Suprapubic skin (tissue), 4 donors: Measurements from ENCODE around the gene MTARC2.
A peak's percentile ranks its signal among the peaks of the same experiment; 100 is the strongest.

Experiments used
- EP300 ChIP-seq: sonication (generic); formaldehyde crosslinking; IDR thresholded peaks from one replicate; pipeline ENCODE4 v1.6.1; 2017; ENCODE audit warnings: antibody characterized with exemption
- POLR2A ChIP-seq, 2 donors: fragments of 450-650 bp; IDR thresholded peaks; one replicate each; pipeline ENCODE4 v1.6.1; 2017; ENCODE audit warnings: antibody characterized with exemption in 2 of 2, mild to moderate bottlenecking in 2 of 2, moderate library complexity in 2 of 2
- POLR2AphosphoS5 ChIP-seq, 3 donors: sonication (generic); formaldehyde crosslinking; IDR thresholded peaks; one replicate each; pipeline ENCODE4 v1.6.1; 2017; ENCODE audit warnings: antibody characterized with exemption in 3 of 3
- TF ChIP-seq, protein P1 (sequence below), 2 donors: fragments of 200-600 bp in 1 of 2; fragments of 450-650 bp in 1 of 2; sonication (generic) in 1 of 2; IDR thresholded peaks; one replicate each; pipeline ENCODE4 v1.5.1; 2016 to 2019; ENCODE audit warnings: antibody characterized with exemption in 2 of 2, mild to moderate bottlenecking in 1 of 2, moderate library complexity in 1 of 2

DNA sequence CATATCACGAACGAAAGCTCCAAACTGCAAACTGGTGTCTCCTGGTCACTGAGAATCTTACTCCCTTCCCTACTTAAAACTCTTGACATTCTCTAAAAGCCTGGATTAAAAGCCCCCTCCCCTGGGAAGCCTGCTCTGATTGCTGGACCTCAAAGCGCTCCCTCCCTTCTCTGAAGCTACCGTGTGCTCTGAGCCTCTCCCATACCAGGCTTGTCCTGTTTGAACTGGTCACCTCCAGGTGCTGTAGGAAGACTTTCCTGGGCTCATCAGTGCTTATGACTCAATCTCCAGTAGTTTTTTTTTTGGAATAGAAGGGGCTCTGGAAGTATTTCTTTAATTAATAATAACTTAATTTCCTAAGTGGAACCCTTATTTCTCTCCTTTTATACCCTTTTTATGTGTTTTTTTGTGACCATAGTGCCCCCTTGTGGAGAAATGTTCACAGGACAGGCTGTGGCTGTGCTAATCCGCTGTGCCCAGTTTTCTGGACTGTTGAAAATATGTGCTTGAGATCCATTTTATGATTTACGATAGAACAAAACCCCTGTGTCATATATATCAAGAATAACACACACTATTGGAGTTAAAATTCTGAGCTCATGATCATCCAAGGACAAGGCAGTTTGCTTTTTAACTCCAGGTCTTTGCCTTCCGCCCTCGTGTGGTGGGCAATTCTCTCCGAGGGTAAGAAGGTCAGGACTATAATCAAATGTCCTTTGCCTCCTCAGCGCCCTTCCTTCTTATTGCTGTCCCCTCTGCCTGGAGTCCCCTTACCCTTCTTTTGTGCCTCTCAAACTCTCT lies 55.5 kb downstream of the MTARC2 start:
- TF ChIP-seq, protein P1, sequence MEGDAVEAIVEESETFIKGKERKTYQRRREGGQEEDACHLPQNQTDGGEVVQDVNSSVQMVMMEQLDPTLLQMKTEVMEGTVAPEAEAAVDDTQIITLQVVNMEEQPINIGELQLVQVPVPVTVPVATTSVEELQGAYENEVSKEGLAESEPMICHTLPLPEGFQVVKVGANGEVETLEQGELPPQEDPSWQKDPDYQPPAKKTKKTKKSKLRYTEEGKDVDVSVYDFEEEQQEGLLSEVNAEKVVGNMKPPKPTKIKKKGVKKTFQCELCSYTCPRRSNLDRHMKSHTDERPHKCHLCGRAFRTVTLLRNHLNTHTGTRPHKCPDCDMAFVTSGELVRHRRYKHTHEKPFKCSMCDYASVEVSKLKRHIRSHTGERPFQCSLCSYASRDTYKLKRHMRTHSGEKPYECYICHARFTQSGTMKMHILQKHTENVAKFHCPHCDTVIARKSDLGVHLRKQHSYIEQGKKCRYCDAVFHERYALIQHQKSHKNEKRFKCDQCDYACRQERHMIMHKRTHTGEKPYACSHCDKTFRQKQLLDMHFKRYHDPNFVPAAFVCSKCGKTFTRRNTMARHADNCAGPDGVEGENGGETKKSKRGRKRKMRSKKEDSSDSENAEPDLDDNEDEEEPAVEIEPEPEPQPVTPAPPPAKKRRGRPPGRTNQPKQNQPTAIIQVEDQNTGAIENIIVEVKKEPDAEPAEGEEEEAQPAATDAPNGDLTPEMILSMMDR (IDR thresholded peaks at IDR 0.05) = peak; percentile 41 to 69
- no peak for TF ChIP-seq POLR2A (IDR thresholded peaks at IDR 0.05)
- TF ChIP-seq EP300 = no peak
- TF ChIP-seq POLR2AphosphoS5 (IDR thresholded peaks at IDR 0.05) = no peak
